GM12878 (cell line): ENCODE measurements around the gene TMEM161A. TPM values are rescaled to one million over a fixed set of nuclear protein-coding genes. Genes with fewer than 3 reads are reported as not detected.

Source experiments
- ATAC-seq: fragments of 200-7000 bp; cut with Tn5 transposase; 3 replicates; pipeline ENCODE4 v1.9.1; 2020; ENCODE audit warnings: mild to moderate bottlenecking, moderate library complexity
- BruUV-seq: library from RNA; stranded (reverse); fragments of 400-500 nt; replicated peaks from 2 replicates; lab custom pipeline; 2021; lab: Mats Ljungman, UMichigan
- CTCF ChIA-PET: fragments of 300-600 bp; sonication (Branson Sonifier 250); formaldehyde crosslinking; extraction: SDS; loops from one replicate; lab custom pipeline; 2021; ENCODE audit warnings: inconsistent platforms; lab: Yijun Ruan, JAX
- POLR2A ChIA-PET: fragments of 350-600 bp; formaldehyde crosslinking; extraction: SDS; loops from one replicate; lab custom pipeline; 2021; ENCODE audit warnings: inconsistent platforms; lab: Charles Lee
- RAD21 ChIA-PET: fragments of 300-600 bp; sonication (Branson Sonifier 250); formaldehyde crosslinking; loops from one replicate; lab custom pipeline; 2023; ENCODE audit warnings: antibody characterized with exemption; ENCODE audit not compliant: unreplicated experiment; lab: Charles Lee
- SMC1A ChIA-PET: fragments of 300-600 bp; sonication (Branson Sonifier 250); formaldehyde crosslinking; loops from one replicate; lab custom pipeline; 2023; ENCODE audit not compliant: unreplicated experiment, uncharacterized antibody; lab: Charles Lee
- DNase-seq: peaks from one replicate; pipeline ENCODE4 v3.0.0-alpha.2; 2011; ENCODE audit warnings: low read depth, low spot score
- FAIRE-seq: peaks from 3 replicates; lab custom pipeline; 2011; peaks lifted over from hg19 to GRCh38; lab: Jason Lieb, UNC
- H2AFZ ChIP-seq: 2 replicates; pipeline ENCODE4 v1.6.0; 2011; ENCODE audit warnings: low read depth, low read length, control low read depth; ENCODE audit not compliant: control insufficient read depth
- H3K27ac ChIP-seq: 2 replicates; pipeline ENCODE4 v1.5.1; 2011; ENCODE audit warnings: control low read depth; ENCODE audit not compliant: control insufficient read depth, insufficient read depth
- H3K27me3 ChIP-seq, 2 experiments: replicated peaks in 1 of 2; 2 replicates each; pipeline versions ENCODE4 v1.6.0 to v1.6.1; 2011; ENCODE audit warnings: low read length in 1 of 2; ENCODE audit not compliant: control insufficient read depth in 2 of 2, insufficient read depth in 2 of 2
- H3K36me3 ChIP-seq, 2 experiments: 2 replicates each; pipeline ENCODE4 v1.5.1; 2011; ENCODE audit warnings: low read length in 1 of 2; ENCODE audit not compliant: control insufficient read depth in 2 of 2, insufficient read depth in 2 of 2
- H3K4me1 ChIP-seq: 2 replicates; pipeline ENCODE4 v1.6.1; 2011; ENCODE audit warnings: mild to moderate bottlenecking, low read length, moderate library complexity, mixed read lengths; ENCODE audit not compliant: control insufficient read depth, insufficient read depth
- H3K4me2 ChIP-seq: 2 replicates; pipeline ENCODE4 v1.6.0; 2011; ENCODE audit warnings: control low read depth; ENCODE audit not compliant: control insufficient read depth, insufficient read depth
- H3K4me3 ChIP-seq: fragments of 200-600 bp; sonication (generic); 2 replicates; pipeline ENCODE4 v1.5.1; 2016
- H3K79me2 ChIP-seq: 2 replicates; pipeline ENCODE4 v1.6.0; 2011; ENCODE audit warnings: low read length; ENCODE audit not compliant: control insufficient read depth, insufficient read depth
- H3K9ac ChIP-seq: 2 replicates; pipeline ENCODE4 v1.8.0; 2011; ENCODE audit warnings: low read length, control low read depth, mixed read lengths; ENCODE audit not compliant: control insufficient read depth, insufficient read depth
- H3K9me3 ChIP-seq: replicated peaks from 3 replicates; pipeline ENCODE4 v1.5.1; 2011; ENCODE audit warnings: mild to moderate bottlenecking, low read length; ENCODE audit not compliant: control insufficient read depth, insufficient read depth
- H4K20me1 ChIP-seq: 2 replicates; pipeline ENCODE4 v1.6.0; 2011; ENCODE audit not compliant: control insufficient read depth, insufficient read depth
- ESRRA ChIP-seq: IDR thresholded peaks from 2 replicates; pipeline ENCODE4 v1.6.1; 2012; ENCODE audit warnings: mild to moderate bottlenecking, low read length, improper control_type of control experiment
- HDGF ChIP-seq: fragments of 450-650 bp; IDR thresholded peaks from 2 replicates; pipeline ENCODE4 v1.6.1; 2016; ENCODE audit warnings: antibody characterized with exemption
- KLF5 ChIP-seq: fragments of 450-650 bp; IDR thresholded peaks from 2 replicates; pipeline ENCODE4 v1.6.1; 2014; ENCODE audit warnings: mild to moderate bottlenecking; ENCODE audit not compliant: partially characterized antibody
- LARP7 ChIP-seq: fragments of 450-650 bp; IDR thresholded peaks from 2 replicates; pipeline ENCODE4 v1.6.1; 2017; ENCODE audit warnings: mild to moderate bottlenecking
- MTA2 ChIP-seq: fragments of 450-650 bp; IDR thresholded peaks from 2 replicates; pipeline ENCODE4 v1.6.1; 2016; ENCODE audit warnings: low read depth, mild to moderate bottlenecking, moderate library complexity
- MTA3 ChIP-seq: IDR thresholded peaks from 2 replicates; pipeline ENCODE4 v1.6.1; 2012; ENCODE audit warnings: low read length, inconsistent platforms, borderline replicate concordance
- MYC ChIP-seq: IDR thresholded peaks from 2 replicates; pipeline ENCODE4 v1.6.1; 2011; ENCODE audit warnings: mild to moderate bottlenecking, low read length, moderate library complexity, inconsistent platforms; ENCODE audit not compliant: insufficient read depth, insufficient replicate concordance, insufficient read length, severe bottlenecking
- RAD51 ChIP-seq: fragments of 450-650 bp; IDR thresholded peaks from 2 replicates; pipeline ENCODE4 v1.6.1; 2016; ENCODE audit warnings: moderate library complexity, mild to moderate bottlenecking, inconsistent platforms
- SKIL ChIP-seq: fragments of 450-650 bp; IDR thresholded peaks from 2 replicates; pipeline ENCODE4 v1.6.1; 2017; ENCODE audit warnings: mild to moderate bottlenecking, low read depth, inconsistent platforms; ENCODE audit not compliant: poor library complexity, severe bottlenecking
- SP1 ChIP-seq: IDR thresholded peaks from one replicate; pipeline ENCODE4 v1.6.1; 2011; ENCODE audit warnings: low read depth, low read length
- YBX1 ChIP-seq: fragments of 450-650 bp; IDR thresholded peaks from 2 replicates; pipeline ENCODE4 v1.6.1; 2016; ENCODE audit warnings: antibody characterized with exemption
- ZNF24 ChIP-seq: fragments of 450-650 bp; IDR thresholded peaks from 2 replicates; pipeline ENCODE4 v1.6.1; 2017; ENCODE audit warnings: antibody characterized with exemption, mild to moderate bottlenecking
- ZNF592 ChIP-seq: fragments of 450-650 bp; IDR thresholded peaks from 2 replicates; pipeline ENCODE4 v1.6.1; 2017; ENCODE audit warnings: mild to moderate bottlenecking, moderate library complexity
- ZSCAN29 ChIP-seq: fragments of 450-650 bp; IDR thresholded peaks from 2 replicates; pipeline ENCODE4 v1.6.1; 2017; ENCODE audit warnings: mild to moderate bottlenecking, moderate library complexity
- WGBS: methylation state at CpG from one replicate; pipeline ENCODE4 v1.1.6; 2016; ENCODE audit warnings: low lambda C conversion rate; ENCODE audit not compliant: insufficient replicate concordance, insufficient coverage; ENCODE audit errors: missing lambda C conversion rate; 5-methylcytosine and 5-hydroxymethylcytosine counted together
- in situ Hi-C: fragments of 300-500 bp; cut with MboI; formaldehyde crosslinking; loops from 9 replicates; pipeline ENCODE4 v1.14.3; 2018; ENCODE audit warnings: mixed read lengths
- intact Hi-C: fragments of 100-400 bp; cut with micrococcal nuclease; formaldehyde crosslinking; loops from one replicate; pipeline ENCODE4 v1.14.2; 2022; ENCODE audit not compliant: unreplicated experiment
- polyA plus RNA-seq, 11 experiments: library from polyadenylated mRNA; depleted of rRNA in 4 of 11; unstranded in 6 of 11; stranded (reverse) in 5 of 11; fragments of >200 nt; fragmentation: Nextera tagmentation in 4 of 11; fragmentation: Illumina TruSeq in 1 of 11; extraction: Ambion mirVana in 4 of 11; extraction: Trizol in 1 of 11; gene quantifications; 1 replicate in 1 of 11; 2 replicates in 10 of 11; pipeline versions ENCODE4 v1.2.1 to v1.2.3, GENCODE V29; 2011 to 2016; ENCODE audit warnings: inconsistent platforms in 2 of 11, missing spikeins in 2 of 11, low read depth in 1 of 11
- total RNA-seq, 4 experiments: library from RNA; depleted of rRNA in 3 of 4; stranded (reverse); fragments of >200 nt in 3 of 4; fragmentation: Illumina TruSeq in 1 of 4; extraction: Trizol in 1 of 4; gene quantifications; 2 replicates each; pipeline versions ENCODE4 v1.2.1 to v1.2.3, GENCODE V29; 2013 to 2021

Gene TMEM161A
- total and polyA plus RNA-seq, 10 of the 15 experiments (the other 5 are each of a cell fraction or from before 2014, with no cell fraction given): 1.1 to 37.1 (median 19.0) TPM

GRCh38 chr19:19123386-19123785 is 14.9 kb downstream of the TMEM161A start (continued):
- TF ChIP-seq LARP7 (no peak), YBX1 (no peak), RAD51 (no peak), SKIL (no peak), ZNF24 (no peak)

- Histone ChIP-seq H4K20me1 (no peaks in the 10 kb centered on the region), H3K79me2 (no peaks in the 10 kb centered on the region), H3K4me3 (no peak overlapping the region), H3K9me3 (no peaks in the 10 kb centered on the region), H3K9ac (no peak overlapping the region), H3K4me2 (no peak overlapping the region), H3K4me1 (no peaks in the 10 kb centered on the region), H3K36me3 (peaks cover 0 to 2% of the 10 kb centered on the region in 2 experiments; a peak in 1 of 4 replicates), H2AFZ (no peak overlapping the region), H3K27ac (no peak overlapping the region), H3K27me3 (no peaks in the 10 kb centered on the region)
- BruUV-seq: no TSS peak
- no peak for FAIRE-seq
- ChIA-PET POLR2A (interaction anchor here (0.5 kb wide), 1 partner anchor 77 kb away, joined by 4 read pairs; no protein-coding TSS in a partner anchor), CTCF (interaction anchor here (0.6 kb wide), 2 partner anchors 80 to 132 kb away, joined by 3 read pairs; no protein-coding TSS in a partner anchor), RAD21 (no interaction called here), SMC1A (no interaction called here)
- TF ChIP-seq SP1 (no peak), MTA2 (no peak), MYC (no peak), ESRRA (no peak), ZSCAN29 (no peak), KLF5 (no peak), ZNF592 (no peak), MTA3 (no peak), HDGF (no peak)
- intact Hi-C loops: no loop called here
- no peak for DNase-seq
- no peak for ATAC-seq
- in situ Hi-C loops: no loop called here
- WGBS: 83% methylated on average over 1 of the region's 1 CpG
These were observed 15.4 kb downstream of the TMEM161A start for GRCh38 chr19:19122902-19123301.
